Caki2 (cell line): ENCODE results near the gene AGXT. TPM values are rescaled to one million over a fixed set of nuclear protein-coding genes. Genes with fewer than 3 reads are reported as not detected.

ENCODE experiments used
- DNase-seq: peaks from one replicate; pipeline ENCODE4 v3.0.0-alpha.2; 2015; ENCODE audit warnings: low read depth
- in situ Hi-C: cut with HindIII; loops from 2 replicates; pipeline ENCODE4 v1.10.0; 2016; ENCODE audit warnings: low sequenced_read_pairs, low pct_unique_long_range_greater_than_20kb, mixed read lengths
- total RNA-seq: library from RNA; depleted of rRNA; stranded (reverse); fragments of >200 nt; shearing (Covaris generic); gene quantifications from 2 replicates; pipeline ENCODE4 v1.2.3, GENCODE V29; 2014; ENCODE audit warnings: low replicate concordance

The AGXT gene
- total RNA-seq, 1 experiment from 2014 or later = not detected

DNA sequence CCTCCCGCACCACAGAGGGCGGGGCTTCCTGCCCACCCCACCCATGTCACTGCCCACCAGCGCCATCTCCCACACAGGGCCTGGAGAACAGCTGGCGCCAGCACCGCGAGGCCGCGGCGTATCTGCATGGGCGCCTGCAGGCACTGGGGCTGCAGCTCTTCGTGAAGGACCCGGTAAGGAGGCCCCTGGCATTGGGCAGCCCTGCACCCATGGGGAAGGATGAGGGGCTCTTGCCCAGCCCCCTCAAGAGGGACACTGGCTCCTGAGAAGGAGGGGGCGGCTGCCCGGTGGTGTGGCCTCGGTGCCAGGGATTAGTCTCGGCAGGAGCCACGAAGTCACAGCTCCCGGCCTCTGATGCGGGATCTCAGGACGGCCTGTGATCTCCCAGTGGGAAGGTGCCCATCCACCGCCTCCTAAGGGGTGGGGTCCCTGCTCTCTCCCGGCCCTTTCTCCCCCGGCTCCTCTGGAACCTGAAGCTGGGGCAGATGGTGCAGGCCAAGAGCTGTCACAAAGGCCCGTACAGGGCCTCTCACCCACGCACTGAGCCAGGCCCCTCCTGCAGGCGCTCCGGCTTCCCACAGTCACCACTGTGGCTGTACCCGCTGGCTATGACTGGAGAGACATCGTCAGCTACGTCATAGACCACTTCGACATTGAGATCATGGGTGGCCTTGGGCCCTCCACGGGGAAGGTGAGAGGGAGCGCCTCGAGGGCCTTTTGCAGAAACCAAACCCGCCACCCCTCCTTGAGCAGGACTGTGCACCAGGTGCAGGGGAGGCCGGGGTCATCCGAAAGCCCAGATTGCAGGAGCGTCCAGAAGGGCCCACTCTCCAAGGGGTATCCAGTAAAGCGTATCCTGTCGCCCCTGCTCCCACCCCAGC lies 9.1 kb downstream of the AGXT start:
- in situ Hi-C loops = no loop called here
- DNase-seq = no peak

DNA sequence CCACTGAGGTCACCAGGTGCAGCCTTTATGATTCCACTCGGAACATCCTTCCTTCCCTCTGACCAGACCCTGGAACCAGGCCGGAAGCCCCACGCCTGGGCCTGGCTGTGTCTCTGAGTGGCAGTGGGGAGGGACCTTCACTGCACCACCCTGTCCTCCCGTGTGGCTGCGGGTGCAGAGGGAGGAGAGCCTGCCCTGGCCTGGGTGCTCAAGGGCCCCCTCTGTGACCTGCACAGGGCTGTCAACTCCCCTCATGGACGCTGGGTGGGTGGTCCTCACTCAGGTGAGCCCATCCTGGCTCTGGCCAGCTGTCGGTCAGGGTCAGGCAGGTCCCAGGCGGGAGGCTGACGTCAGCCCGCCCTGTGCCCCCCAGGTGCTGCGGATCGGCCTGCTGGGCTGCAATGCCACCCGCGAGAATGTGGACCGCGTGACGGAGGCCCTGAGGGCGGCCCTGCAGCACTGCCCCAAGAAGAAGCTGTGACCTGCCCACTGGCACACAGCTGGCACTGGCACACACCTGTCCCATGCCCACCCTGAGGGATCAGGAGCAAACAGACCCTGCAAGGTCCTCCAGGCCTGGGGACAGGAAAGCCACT lies 9.8 kb downstream of the AGXT start:
- in situ Hi-C loops = no loop called here
- DNase-seq = no peak

DNA sequence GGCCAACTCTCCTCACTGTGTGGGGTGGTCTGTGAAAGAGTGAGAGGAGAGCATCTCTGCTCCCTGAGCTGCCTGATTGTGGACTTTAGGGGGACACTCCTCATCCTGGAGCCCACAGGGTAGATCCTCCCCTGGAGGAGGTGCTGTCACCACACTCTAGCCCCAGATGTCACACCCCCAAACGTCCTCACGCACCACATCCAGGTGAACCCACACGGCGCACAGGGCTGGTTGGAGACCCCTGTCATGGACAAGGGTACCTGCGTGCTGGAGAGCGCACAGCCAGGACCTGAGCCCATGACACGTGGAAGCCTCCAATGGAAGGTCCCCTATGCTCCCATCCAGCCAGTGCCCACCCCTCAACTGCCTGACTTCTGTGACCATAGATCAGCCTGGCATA lies 10.5 kb downstream of the AGXT start:
- in situ Hi-C loops = no loop called here
- no peak for DNase-seq

DNA sequence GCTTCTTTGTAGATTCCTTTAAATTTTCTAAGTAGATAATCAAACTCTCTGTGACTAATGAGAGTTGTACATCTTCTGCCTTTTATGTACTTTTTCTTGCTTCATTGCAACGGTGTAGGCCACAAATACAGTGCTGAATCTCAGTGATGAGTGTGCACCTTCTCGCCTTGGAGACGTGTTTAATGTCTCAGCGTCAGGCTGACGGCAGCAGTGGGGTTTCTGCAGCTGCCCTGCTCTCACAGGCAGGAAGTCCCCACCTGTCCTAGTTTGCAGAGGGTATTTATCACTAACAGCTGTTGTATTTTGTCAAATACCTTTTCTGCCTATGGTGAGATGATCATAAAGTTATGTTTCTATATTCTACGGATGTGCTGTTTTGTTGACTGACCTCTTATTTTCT lies 13.3 kb downstream of the AGXT start:
- in situ Hi-C loops = no loop called here
- DNase-seq = no peak

DNA sequence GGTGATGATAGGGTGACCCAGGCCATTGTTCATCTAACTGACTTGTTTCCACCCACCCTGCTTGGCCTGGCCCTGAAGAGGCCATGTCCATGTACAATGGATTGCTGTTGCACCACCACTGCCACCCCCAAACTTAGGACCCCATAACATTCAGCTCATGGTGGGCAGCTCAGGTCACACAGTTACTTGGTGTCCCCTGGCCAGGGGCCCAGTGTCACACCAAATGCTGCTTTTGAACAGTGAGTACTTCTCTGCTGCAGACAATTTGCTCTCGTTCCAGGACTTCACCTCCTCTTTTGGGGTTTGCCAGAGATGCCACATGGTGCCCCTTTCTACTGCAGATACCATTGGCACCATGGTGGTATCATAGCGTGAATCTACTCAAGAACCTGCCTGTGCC lies 15.6 kb downstream of the AGXT start:
- in situ Hi-C loops = no loop called here
- no peak for DNase-seq

DNA sequence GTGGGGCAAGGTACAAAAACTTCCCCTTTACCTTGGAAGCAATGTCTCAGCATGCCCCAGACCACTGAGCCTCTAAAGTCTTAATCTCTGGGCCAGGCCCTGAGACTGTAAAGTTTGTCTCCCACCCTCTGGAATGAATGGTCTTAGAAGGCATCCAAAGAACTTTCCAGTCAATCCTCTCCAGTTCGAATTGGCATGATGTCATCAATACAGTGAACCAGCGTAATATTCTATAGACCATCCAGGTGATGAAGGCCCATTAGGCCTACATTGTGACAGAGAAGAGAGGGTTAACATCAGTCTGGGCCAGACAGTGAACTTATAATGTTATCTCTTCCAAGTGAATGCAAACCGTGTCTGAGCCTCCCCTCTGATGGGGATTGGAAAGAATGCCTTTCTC lies 16.1 kb downstream of the AGXT start:
- in situ Hi-C loops = no loop called here
- DNase-seq = no peak

DNA sequence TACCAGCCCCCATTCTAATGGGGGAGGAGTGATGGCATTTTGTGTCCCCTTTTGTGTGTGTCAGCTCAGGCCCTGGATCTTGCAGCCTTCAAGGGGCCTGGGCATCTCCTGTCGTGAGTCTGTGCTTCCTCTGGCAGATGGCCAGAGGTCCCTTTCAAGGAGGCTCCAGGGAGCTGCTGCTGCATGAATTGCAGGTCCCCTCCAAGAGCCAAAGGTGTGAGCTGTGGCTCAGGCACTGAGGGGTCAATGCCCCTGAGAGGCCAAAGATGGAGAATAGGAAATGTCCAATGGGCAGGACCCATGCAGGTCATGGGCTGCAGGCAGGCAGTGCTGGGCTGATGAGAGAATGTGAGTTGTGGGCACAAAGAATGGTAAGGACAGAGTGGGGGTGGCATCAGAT lies 16.9 kb downstream of the AGXT start:
- in situ Hi-C loops = no loop called here
- DNase-seq = no peak

DNA sequence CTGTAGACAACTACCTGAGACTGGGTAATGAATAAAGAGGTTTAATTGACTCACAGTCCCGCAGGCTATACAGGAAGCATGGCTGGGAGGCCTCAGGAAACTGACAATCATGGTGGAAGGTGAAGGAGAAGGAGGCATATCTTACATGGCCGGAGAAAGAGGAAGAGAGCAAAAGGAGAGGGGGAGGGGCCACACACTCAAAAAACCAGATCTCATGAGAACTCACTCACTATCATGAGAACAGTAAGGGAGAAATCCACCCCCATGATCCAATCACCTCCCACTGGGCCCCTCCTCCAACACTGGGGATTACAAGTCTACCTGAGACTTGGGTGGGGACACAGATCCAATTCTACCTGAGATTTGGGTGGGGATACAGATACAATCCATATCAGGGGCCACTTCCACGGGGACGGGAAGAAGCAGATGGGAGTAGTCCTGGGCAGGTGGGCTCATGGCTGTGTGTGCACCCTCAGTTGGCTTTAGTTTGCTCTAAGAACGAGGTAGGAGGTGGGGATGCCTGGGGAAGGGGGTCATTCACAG lies 17.5 kb downstream of the AGXT start:
- in situ Hi-C loops = no loop called here
- no peak for DNase-seq

DNA sequence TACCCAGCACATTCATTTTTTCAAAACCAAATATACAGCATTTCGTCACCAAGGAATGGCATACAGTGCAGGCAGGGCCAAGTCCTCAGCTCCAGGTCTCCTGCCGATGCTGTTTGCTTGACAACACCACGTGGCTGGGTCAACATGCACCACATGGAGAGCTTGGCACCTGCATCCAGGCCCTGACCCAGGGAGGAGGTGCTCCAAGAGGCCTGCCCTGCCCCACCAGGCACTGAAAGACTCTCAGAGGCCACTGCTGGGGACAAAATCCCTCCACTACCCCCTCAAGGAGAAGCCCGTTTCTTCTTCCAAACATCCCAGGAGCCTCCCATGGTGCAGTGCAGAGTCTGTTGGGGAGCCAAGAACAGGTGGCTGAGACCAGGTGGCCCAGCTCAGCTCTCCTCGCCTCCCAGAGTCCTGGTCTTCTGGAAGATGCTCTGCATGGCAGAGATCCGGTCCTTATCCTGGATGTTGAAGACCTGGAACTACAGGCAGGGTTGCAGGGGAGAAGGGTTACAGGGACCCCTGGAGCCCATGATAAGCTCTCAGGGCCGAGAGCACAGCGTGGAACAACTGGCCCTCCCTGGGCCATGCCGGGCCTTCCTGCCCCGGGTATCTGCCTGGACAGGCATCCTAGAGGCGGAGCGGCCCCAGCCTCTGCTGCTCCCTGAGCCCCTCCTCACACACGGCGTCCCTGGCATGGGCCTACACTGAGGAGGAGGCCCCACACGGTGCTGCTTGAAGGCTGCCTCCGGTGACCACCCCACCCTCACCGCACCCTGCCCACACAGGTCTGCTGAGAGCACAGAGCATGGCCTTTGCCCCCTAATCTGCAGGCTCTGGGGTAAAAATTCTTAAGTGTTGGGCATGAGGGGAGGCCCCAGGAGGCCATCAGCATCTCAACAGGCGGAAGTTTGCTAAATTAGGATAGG lies 18.3 kb downstream of the AGXT start:
- in situ Hi-C loops = no loop called here
- no peak for DNase-seq

DNA sequence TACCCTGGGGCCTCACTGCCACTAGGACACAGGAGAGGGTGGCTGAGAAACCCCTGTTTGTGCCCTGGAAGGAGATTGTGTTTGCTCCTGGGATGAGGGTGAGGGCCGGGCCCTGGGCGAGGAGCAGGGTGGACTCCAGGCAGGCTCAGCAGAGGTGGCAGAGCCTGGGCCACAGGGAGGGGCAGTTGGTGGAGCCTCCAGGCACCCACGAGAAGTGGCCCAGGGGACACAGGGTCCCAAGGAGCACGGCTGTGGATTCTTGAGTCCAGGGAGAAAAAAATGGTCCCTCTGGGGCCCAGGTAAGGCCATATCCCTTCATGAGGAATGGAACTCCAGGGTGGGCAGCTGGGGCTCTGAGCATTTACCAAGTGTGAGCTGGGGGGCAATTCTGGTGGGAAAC lies 19.0 kb downstream of the AGXT start:
- in situ Hi-C loops = no loop called here
- DNase-seq = no peak

DNA sequence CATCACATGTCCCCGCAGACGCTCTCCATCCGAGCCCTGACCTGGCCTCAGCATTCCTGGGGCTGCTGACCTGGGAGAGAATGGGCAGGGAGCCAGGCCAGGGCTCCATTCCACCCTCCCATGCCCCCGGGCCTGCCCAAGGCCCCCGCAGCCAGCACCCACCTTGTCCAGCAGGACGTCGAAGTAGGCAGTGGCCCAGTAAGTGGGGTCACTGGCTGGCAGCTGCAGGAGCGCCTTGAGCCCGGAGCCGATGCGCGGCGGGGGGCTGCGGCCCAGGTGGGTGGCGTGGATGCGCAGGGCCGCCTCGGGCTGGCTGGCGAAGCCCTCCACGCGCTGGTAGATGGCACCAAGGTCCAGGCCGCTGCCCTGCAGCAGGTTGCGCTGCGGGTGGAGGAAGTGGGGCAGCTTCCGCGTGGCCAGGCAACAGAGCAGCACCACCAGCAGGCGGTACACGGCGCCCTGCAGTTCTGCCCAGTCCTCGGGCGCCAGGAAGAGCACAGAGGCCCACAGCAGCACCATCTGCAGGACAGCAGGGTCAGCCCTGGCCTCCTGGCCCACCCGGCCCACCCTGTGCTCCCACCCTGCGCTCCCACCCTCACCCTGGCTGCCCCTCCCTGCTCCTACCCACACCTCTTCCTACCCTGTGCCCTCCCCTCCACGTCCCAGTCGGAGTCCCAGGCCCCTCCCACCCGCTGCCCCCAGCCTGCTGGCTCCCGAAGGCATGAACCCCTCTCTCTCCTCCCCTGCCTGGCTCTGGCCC lies 19.7 kb downstream of the AGXT start:
- in situ Hi-C loops = no loop called here
- DNase-seq = no peak

DNA sequence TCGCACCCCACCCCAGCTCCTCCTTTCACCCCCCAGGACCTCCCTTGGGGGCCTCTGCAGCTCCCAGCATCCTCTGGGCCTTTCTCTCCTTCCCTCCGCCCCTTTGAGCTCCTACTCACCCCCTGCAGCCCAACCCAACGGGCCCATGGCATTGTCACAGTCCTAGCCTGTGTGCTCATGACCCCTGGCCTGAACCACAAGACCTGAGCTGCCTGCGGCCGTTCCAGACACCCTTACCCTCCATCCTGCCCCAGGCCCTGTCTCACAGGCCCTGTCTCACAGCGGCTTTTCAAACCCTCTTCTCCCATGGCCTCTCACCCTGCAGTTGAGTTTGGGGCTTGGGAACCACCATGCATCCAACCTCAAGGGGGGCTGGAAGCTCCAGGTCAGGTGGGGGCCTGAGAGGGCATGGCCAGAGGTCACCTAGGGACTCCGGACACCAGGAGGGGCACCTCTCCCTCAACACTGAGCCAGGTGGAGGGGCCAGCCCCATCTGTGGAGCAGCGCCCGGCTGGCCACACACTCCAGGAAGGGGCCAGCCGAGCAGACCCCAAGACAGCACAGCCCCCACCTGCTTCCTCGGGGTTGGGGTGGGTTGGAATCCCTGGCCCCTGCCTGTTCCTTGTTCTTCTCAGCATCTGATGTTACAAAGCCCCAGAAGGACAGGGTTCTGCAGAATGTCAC lies 20.4 kb downstream of the AGXT start:
- DNase-seq = no peak

DNA sequence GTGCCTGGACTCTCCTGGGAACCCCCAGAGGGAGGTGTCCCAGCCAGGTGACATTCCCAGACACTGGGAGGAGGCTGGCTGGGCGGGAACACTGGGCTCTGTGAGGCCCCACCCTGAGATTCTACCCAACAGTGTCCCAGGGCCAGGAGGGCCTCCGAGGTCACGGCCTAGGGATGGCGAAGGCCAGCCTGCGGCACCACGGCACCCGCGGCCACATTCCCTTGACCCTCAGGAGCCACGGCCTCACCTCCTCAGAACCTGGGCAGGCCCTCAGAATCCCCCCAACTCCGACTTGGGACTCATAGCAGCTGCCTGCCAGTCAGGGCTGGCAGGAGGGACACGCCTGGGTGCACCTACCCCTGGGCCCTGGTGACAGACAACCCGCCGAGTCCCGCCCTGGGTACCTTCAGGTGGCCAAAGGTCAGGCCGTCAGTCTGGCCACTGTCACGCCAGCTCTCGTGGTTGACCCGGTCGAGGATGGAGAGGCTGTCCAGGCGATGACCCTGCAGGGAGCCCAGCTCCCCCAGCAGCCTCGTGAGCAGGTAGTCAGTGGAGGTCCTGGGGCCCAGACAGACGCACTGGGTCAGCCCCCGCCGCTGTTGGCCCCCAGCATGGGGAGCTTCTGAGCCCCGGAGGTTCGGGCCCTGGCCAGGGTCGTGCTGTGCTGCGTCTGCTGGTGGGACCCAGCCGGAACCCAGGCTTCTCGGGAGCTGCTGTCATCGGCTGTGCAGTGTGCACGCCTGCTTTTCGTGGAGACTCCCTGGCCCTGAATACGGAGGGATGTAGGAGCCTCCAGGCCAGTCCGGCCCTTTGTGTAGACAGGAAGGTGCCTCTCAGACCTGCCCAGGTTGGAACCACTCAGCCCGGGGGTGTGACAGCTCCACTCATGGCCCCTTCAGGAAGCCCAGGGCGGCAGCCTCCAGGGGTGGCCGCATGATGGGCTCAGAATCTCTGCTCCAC lies 21.3 kb downstream of the AGXT start:
- in situ Hi-C loops = no loop called here
- DNase-seq = no peak

More for the DNA sequence above, 20.4 kb downstream of the AGXT start:
- in situ Hi-C loops = no loop called here

DNA sequence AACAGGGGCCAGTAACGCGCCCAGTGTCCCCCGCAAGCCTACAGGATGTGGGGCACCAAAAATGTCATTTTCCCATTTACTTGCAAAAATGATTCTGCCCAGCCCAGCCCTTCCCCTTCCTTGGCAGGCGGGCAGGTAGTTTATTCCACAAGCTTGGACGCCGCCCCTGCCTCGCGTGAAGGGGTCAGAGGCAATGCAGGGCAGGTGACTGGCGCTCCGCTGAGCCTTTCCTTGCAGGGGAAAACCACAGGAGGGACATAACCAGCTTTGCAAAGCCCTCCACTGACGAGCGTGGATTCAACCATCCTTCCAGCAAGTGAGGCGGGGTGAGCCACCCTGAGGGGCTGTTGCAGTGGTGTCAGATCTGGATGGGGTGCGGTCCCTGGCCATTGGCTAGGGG lies 22.1 kb downstream of the AGXT start:
- in situ Hi-C loops = no loop called here
- no peak for DNase-seq

DNA sequence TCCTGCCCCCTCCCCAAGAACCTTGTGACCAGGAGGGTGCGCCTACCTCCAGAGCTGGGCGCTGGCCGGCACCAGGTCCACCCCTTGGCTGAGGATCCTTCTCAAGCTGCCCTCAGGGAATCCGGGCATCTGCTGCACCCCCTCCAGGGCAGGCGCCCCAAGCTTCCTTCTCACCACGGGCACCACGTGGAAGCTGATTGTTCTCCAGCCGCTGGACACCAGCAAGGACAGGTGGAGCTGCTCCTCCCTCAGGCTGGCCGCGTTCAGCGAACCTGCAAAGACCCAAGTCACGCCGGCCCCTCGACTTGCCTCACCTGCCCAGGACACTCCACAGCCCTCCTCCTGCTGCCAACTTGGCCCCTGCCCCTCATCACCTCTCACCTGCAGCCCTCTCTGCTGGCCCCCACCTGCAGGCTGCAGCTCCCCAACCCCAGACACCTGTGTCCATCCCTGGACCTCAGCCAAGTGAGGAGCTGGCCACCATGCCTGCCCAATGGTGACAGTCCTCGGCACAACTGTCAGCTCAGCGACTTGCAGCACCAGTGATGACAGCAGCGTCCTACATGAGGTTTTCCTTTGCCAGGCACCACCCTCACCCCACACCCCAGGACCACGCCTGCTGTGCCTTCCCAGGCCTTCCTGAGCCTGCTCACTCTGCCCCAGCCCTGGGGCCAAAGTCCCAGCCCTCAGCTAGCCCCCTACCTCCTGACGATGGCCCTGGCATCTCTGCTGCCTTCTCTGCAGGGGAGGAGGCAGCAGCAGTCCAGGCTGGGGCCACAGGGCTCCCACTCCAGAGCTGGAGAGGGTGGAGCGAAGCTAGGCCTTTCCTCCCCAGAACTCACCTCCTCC lies 23.1 kb downstream of the AGXT start:
- in situ Hi-C loops = no loop called here
- no peak for DNase-seq

DNA sequence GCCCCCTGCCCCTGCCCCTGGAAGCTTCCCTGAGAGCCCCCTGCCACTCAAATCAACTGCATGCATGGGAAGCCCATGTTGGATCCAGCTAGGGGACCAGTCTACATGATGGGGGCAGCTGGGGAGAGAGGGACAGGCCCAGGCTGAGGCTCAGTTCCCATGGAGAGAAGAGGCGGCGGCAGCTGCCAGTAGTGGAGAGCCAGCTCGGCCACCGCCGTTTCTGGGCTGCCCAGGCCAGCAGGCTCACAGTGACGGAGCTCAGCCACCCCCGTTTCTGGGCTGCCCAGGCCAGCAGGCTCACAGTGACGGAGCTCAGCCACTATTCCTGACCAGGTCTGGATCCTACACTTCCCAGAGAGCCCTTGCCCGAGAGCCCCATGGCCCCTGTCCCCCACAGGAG lies 23.7 kb downstream of the AGXT start:
- in situ Hi-C loops = no loop called here
- no peak for DNase-seq
